ENCODE measurements around the gene SCTR. TPM values are rescaled to one million over a fixed set of nuclear protein-coding genes. Genes with fewer than 3 reads are reported as not detected.

SCTR gene
- total RNA-seq: not detected
- long read RNA-seq: 0 reads

GRCh38 chr2:119523952-119524694 lies at the start of gene SCTR:
Gene SCTR, minus strand, starts transcription at chr2:119524483. Its CDS starts 257 bp downstream, at chr2:119524226.
- DNase-seq (ENCODE audit: low spot score): no peak

GRCh38 chr2:119567292-119567691 lies 43.0 kb upstream of the SCTR start:
- DNase-seq (ENCODE audit: low spot score): no peak

- no peak for DNase-seq (ENCODE audit: low spot score)
These were observed 41.2 kb upstream of the SCTR start for GRCh38 chr2:119565481-119565880.

GRCh38 chr2:119553687-119554344 lies 29.5 kb upstream of the SCTR start:
- DNase-seq (ENCODE audit: low spot score): no peak

GRCh38 chr2:119552902-119553301 lies 28.6 kb upstream of the SCTR start:
- DNase-seq (ENCODE audit: low spot score): no peak

- DNase-seq (ENCODE audit: low spot score): no peak
These were observed 26.6 kb upstream of the SCTR start for GRCh38 chr2:119550856-119551255.

- DNase-seq (ENCODE audit: low spot score): no peak
These were observed 26.1 kb upstream of the SCTR start for GRCh38 chr2:119550346-119550745.

GRCh38 chr2:119549241-119549640 lies 25.0 kb upstream of the SCTR start:
- no peak for DNase-seq (ENCODE audit: low spot score)

- DNase-seq (ENCODE audit: low spot score): no peak
These were observed 24.3 kb upstream of the SCTR start for GRCh38 chr2:119548516-119549120.

- DNase-seq (ENCODE audit: low spot score): no peak
These were observed 22.1 kb upstream of the SCTR start for GRCh38 chr2:119546447-119546767.

- no peak for DNase-seq (ENCODE audit: low spot score)
These were observed 21.6 kb upstream of the SCTR start for GRCh38 chr2:119545754-119546446.

GRCh38 chr2:119544939-119545475 lies 20.7 kb upstream of the SCTR start:
- DNase-seq (ENCODE audit: low spot score): no peak

GRCh38 chr2:119544075-119544938 lies 20.0 kb upstream of the SCTR start, which contains the start of gene CFAP221:
Gene CFAP221, plus strand, starts transcription at chr2:119544449. Its CDS starts 1,683 bp downstream, at chr2:119546132.
- DNase-seq (ENCODE audit: low spot score): no peak

GRCh38 chr2:119541476-119541875 lies 17.2 kb upstream of the SCTR start:
- no peak for DNase-seq (ENCODE audit: low spot score)

GRCh38 chr2:119537792-119538191 lies 13.5 kb upstream of the SCTR start:
- no peak for DNase-seq (ENCODE audit: low spot score)

- DNase-seq (ENCODE audit: low spot score): no peak
These were observed 12.4 kb upstream of the SCTR start for GRCh38 chr2:119536707-119537106.

- DNase-seq (ENCODE audit: low spot score): no peak
These were observed 11.9 kb upstream of the SCTR start for GRCh38 chr2:119536211-119536610.

GRCh38 chr2:119533560-119533959 lies 9.3 kb upstream of the SCTR start:
- DNase-seq (ENCODE audit: low spot score): no peak

GRCh38 chr2:119531292-119531691 lies 7.0 kb upstream of the SCTR start:
- DNase-seq (ENCODE audit: low spot score): no peak

- no peak for DNase-seq (ENCODE audit: low spot score)
These were observed 3.7 kb upstream of the SCTR start for GRCh38 chr2:119527999-119528398.

GRCh38 chr2:119525614-119526013 lies 1.3 kb upstream of the SCTR start:
- no peak for DNase-seq (ENCODE audit: low spot score)

All from mesenteric fat pad (tissue), 1 donor.